ENCODE data around the gene ITFG1.
"Not testable (repeated sequence)": the region's sequence is repeated elsewhere in the genome, so short reads cannot be mapped to it uniquely, and the experiment has no call there.

DNA sequence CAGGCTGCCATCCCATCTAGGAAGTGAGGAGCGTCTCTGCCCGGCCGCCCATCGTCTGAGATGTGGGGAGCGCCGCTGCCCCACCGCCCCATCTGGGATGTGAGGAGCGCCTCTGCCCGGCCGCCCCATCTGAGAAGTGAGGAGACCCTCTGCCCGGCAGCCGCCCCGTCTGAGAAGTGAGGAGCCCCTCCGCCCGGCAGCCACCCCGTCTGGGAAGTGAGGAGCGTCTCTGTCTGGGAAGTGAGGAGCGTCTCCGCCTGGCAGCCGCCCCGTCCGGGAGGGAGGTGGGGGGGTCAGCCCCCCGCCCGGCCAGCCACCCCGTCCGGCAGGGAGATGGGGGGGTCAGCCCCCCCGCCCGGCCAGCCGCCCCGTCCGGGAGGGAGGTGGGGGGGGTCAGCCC, 279.8 kb downstream of the ITFG1 start:
- TF ChIP-seq POLR2A (IDR thresholded peaks at IDR 0.05; ENCODE audit: insufficient read depth in 1 of 2, low read depth in 2 of 2, low read length in 2 of 2); ZUFSP (CRISPR knock-in tag; IDR thresholded peaks at IDR 0.05; ENCODE audit: borderline replicate concordance): not testable (repeated sequence)

All from HepG2 (cell line).